K562 (cell line): Measurements from ENCODE around the gene TBC1D16. TPM values are rescaled to one million over a fixed set of nuclear protein-coding genes. Genes with fewer than 3 reads are reported as not detected.
A peak's percentile ranks its signal among the peaks of the same experiment; 100 is the strongest.

Experiments used
- ATAC-seq: fragments of 200-7000 bp; cut with Tn5 transposase; 3 replicates; pipeline ENCODE4 v1.9.1; 2020; ENCODE audit warnings: moderate library complexity
- BruUV-seq: library from RNA; stranded (reverse); fragments of 400-500 nt; replicated peaks from 2 replicates; lab custom pipeline; 2021; lab: Mats Ljungman, UMichigan
- CTCF ChIA-PET: fragments of 300-600 bp; formaldehyde crosslinking; extraction: SDS; loops from one replicate; lab custom pipeline; 2021; ENCODE audit warnings: low intra/inter-chr PET ratio; lab: Yijun Ruan, JAX
- POLR2A ChIA-PET: fragments of 300-600, 350-650 bp; sonication (Branson Sonifier 250); formaldehyde crosslinking; extraction: SDS; loops from one replicate; lab custom pipeline; 2021; ENCODE audit warnings: antibody characterized with exemption, inconsistent platforms; lab: Yijun Ruan, JAX
- DNase-seq, 4 experiments: peaks; one replicate each; pipeline versions ENCODE4 v3.0.0 to v3.0.0-alpha.2; 2011 to 2018; ENCODE audit warnings: low spot score in 3 of 4, mixed read lengths in 3 of 4; ENCODE audit errors: extremely low read depth in 1 of 4
- FAIRE-seq: peaks from 2 replicates; lab custom pipeline; 2011; peaks lifted over from hg19 to GRCh38; lab: Jason Lieb, UNC
- H2AFZ ChIP-seq: 2 replicates; pipeline ENCODE4 v1.6.0; 2011; ENCODE audit warnings: low read depth, low read length, control low read depth, inconsistent platforms
- H3K27ac ChIP-seq: fragments of 200-600 bp; 3 replicates; pipeline ENCODE4 v1.8.0; 2011; ENCODE audit warnings: low read depth, mild to moderate bottlenecking, control low read depth, inconsistent platforms, low read length, moderate library complexity, mixed read lengths; ENCODE audit errors: extremely low read depth
- H3K27me3 ChIP-seq, 2 experiments: fragments of 300-600 bp in 1 of 2; 2 replicates in 1 of 2; 3 replicates in 1 of 2; pipeline versions ENCODE4 v1.6.0 to v1.8.0; 2011; ENCODE audit warnings: inconsistent platforms in 2 of 2, low read length in 2 of 2, mild to moderate bottlenecking in 1 of 2, mixed read lengths in 1 of 2, moderate library complexity in 1 of 2; ENCODE audit not compliant: control insufficient read depth in 2 of 2, insufficient read depth in 2 of 2
- H3K36me3 ChIP-seq: fragments of 300-600 bp; 3 replicates; pipeline ENCODE4 v1.8.0; 2011; ENCODE audit warnings: mild to moderate bottlenecking, low read length, inconsistent platforms; ENCODE audit not compliant: control insufficient read depth, insufficient read depth
- H3K4me1 ChIP-seq, 2 experiments: fragments of 200-600 bp in 1 of 2; replicated peaks in 1 of 2; 2 replicates in 1 of 2; 3 replicates in 1 of 2; pipeline versions ENCODE4 v1.5.1 to v1.8.0; 2011; ENCODE audit warnings: inconsistent platforms in 2 of 2, low read length in 2 of 2, mild to moderate bottlenecking in 1 of 2, mixed read lengths in 1 of 2, moderate library complexity in 1 of 2; ENCODE audit not compliant: control insufficient read depth in 2 of 2, insufficient read depth in 2 of 2
- H3K4me2 ChIP-seq: 2 replicates; pipeline ENCODE4 v1.6.1; 2011; ENCODE audit warnings: low read length, control low read depth, inconsistent platforms, mixed read lengths; ENCODE audit not compliant: insufficient read depth
- H3K4me3 ChIP-seq: fragments of 200-600 bp; sonication (generic), shearing (Covaris generic); 2 replicates; pipeline ENCODE4 v1.5.1; 2016; ENCODE audit warnings: control low read depth, inconsistent platforms
- H3K79me2 ChIP-seq: fragments of 200-600 bp; 3 replicates; pipeline ENCODE4 v1.8.0; 2011; ENCODE audit warnings: low read length, inconsistent platforms; ENCODE audit not compliant: control insufficient read depth, insufficient read depth
- H3K9ac ChIP-seq, 2 experiments: 2 replicates each; pipeline versions ENCODE4 v1.6.0 to v1.6.1; 2011; ENCODE audit warnings: low read depth in 2 of 2, low read length in 2 of 2, control low read depth in 1 of 2, inconsistent platforms in 1 of 2, mild to moderate bottlenecking in 1 of 2, mixed read lengths in 1 of 2; ENCODE audit not compliant: insufficient read depth in 1 of 2
- H3K9me1 ChIP-seq: one replicate; pipeline ENCODE4 v1.6.0; 2011; ENCODE audit warnings: inconsistent platforms, mild to moderate bottlenecking, low read length, moderate library complexity; ENCODE audit not compliant: control insufficient read depth, insufficient read depth
- H3K9me3 ChIP-seq: replicated peaks from 2 replicates; pipeline ENCODE4 v1.5.1; 2011; ENCODE audit warnings: low read depth, low read length, inconsistent platforms; ENCODE audit not compliant: control insufficient read depth, insufficient read depth
- H4K20me1 ChIP-seq: replicated peaks from 2 replicates; pipeline ENCODE4 v1.6.1; 2011; ENCODE audit warnings: low read length, inconsistent platforms, mixed read lengths; ENCODE audit not compliant: control insufficient read depth, insufficient read depth
- CBX2 ChIP-seq: fragments of 200-600 bp; sonication (generic); IDR thresholded peaks from one replicate; pipeline ENCODE4 v1.6.1; 2012; ENCODE audit warnings: mild to moderate bottlenecking, low read length, inconsistent platforms; ENCODE audit not compliant: insufficient read depth, poor library complexity, severe bottlenecking
- TFAM ChIP-seq: fragments of 250-450 bp; sonication (Bioruptor Pico); conservative IDR thresholded peaks from 2 replicates; pipeline ENCODE4 v1.5.0; 2021; ENCODE audit warnings: mild to moderate bottlenecking, moderate library complexity
- ZNF384 ChIP-seq: IDR thresholded peaks from 2 replicates; pipeline ENCODE4 v1.6.1; 2012; ENCODE audit warnings: low read depth, low read length, improper control_type of control experiment
- WGBS: fragments of 100-300 bp; shearing (Covaris generic); methylation state at CpG from one replicate; pipeline ENCODE4 v1.1.6; 2016; ENCODE audit warnings: low coverage, mixed read lengths; ENCODE audit not compliant: insufficient coverage; ENCODE audit errors: missing lambda C conversion rate; 5-methylcytosine and 5-hydroxymethylcytosine counted together
- in situ Hi-C: fragments of 300-500 bp; cut with MboI; formaldehyde crosslinking; loops from 4 replicates; pipeline ENCODE4 v1.15.0; 2018; ENCODE audit warnings: inconsistent platforms, mixed read lengths
- intact Hi-C: fragments of 100-400 bp; cut with micrococcal nuclease; formaldehyde crosslinking; loops from 2 replicates; pipeline ENCODE4 v1.14.2; 2022
- polyA plus RNA-seq, 8 experiments: library from polyadenylated mRNA; depleted of rRNA in 4 of 8; stranded (reverse) in 5 of 8; unstranded in 3 of 8; fragments of >200 nt; fragmentation: Nextera tagmentation in 2 of 8; fragmentation: Illumina TruSeq in 1 of 8; extraction: Ambion mirVana in 2 of 8; extraction: Trizol in 1 of 8; gene quantifications; 2 replicates each; pipeline versions ENCODE4 v1.2.1 to v1.2.3, GENCODE V29; 2011 to 2014; ENCODE audit warnings: inconsistent platforms in 1 of 8, missing spikeins in 1 of 8
- total RNA-seq, 7 experiments: library from RNA; depleted of rRNA in 6 of 7; stranded (reverse); fragments of >200 nt in 6 of 7; fragmentation: Illumina TruSeq in 2 of 7; extraction: Trizol in 2 of 7; gene quantifications; 2 replicates each; pipeline versions ENCODE4 v1.2.1 to v1.2.3, GENCODE V29; 2011 to 2021; ENCODE audit warnings: low replicate concordance in 1 of 7
- TF ChIP-seq, protein P1 (sequence below): fragments of 450-650 bp; IDR thresholded peaks from 2 replicates; pipeline ENCODE4 v1.6.1; 2016

TBC1D16 gene
- total and polyA plus RNA-seq, 9 of the 15 experiments (the other 6 are each of a cell fraction or from before 2014, with no cell fraction given), result 0.01 to 0.20 (median 0.03) TPM; not detected in 1

DNA sequence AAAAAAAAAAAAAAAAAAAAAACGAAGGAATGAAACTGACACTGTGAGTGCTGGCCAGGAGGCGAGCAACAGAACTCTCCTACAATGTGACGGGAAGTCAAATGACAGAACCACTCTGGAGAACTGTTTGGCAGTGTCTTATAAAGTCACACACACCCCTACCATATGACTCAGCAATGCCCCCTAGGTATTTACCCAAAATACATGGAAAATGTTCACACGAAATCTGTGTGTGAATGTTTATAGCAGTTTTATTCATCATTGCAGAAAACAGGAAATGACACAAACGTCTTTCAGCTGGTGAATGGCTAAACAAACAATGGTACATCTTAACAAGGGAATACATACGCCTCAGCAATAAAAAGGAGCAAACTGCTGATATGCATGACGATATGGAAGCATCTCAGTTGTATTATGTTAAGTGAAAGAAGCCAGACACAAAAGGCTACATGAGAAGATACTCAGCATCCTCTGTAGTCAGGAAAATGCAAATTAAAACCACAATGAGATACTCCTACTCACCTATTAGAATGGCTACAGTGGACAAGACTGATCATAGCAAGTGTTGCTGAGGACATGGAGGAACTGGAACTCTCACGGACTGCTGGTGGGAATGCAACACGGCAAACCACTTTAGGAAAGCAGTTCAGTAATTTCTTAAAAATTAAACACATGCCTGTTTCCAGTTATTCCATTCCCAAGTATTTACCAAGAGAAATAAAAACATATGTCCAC, 74.7 kb downstream of the TBC1D16 start:
- Histone ChIP-seq H3K4me2 (no peak overlapping the region), H2AFZ (no peak overlapping the region), H3K4me3 (no peak overlapping the region), H3K9me1 (no peaks in the 10 kb centered on the region), H3K4me1 (peaks cover 0 to 1% of the 10 kb centered on the region in 2 experiments; a peak in 1 of 5 replicates), H3K27ac (no peak overlapping the region), H3K9me3 (no peaks in the 10 kb centered on the region; the same call in 1 of the 2 replicates), H3K36me3 (no peaks in the 10 kb centered on the region), H4K20me1 (no peaks in the 10 kb centered on the region), H3K27me3 (peaks cover 25 to 27% of the 10 kb centered on the region in 2 experiments), H3K9ac (no peak overlapping the region), H3K79me2 (no peaks in the 10 kb centered on the region)
- ChIA-PET POLR2A (interaction anchor here (1.1 kb wide), 1 partner anchor 142 kb away, joined by 3 read pairs; no protein-coding TSS in a partner anchor), CTCF (no interaction called here)
- TF ChIP-seq TFAM (CRISPR knock-in tag) (no peak), ZNF384 (0 out of 2 replicates have a peak, but pooled peaks have one; percentile 18), CBX2 (no peak)
- TF ChIP-seq, protein P1, sequence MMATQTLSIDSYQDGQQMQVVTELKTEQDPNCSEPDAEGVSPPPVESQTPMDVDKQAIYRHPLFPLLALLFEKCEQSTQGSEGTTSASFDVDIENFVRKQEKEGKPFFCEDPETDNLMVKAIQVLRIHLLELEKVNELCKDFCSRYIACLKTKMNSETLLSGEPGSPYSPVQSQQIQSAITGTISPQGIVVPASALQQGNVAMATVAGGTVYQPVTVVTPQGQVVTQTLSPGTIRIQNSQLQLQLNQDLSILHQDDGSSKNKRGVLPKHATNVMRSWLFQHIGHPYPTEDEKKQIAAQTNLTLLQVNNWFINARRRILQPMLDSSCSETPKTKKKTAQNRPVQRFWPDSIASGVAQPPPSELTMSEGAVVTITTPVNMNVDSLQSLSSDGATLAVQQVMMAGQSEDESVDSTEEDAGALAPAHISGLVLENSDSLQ, result no peak
- ATAC-seq (no peak), DNase-seq (no peak), FAIRE-seq (no peak)
- in situ Hi-C loops (no loop called here), intact Hi-C loops (no loop called here)
- no TSS peak for BruUV-seq
- WGBS, result 2% methylated on average over 8 of the region's 9 CpGs
